Esophagus muscularis mucosa (tissue), 3 donors: Measurements from ENCODE around the gene AHCYL2.
"Not testable (repeated sequence)": the region's sequence is repeated elsewhere in the genome, so short reads cannot be mapped to it uniquely, and the experiment has no call there.

Experiments used
- CTCF ChIP-seq, 3 experiments: fragments of 200-600 bp in 2 of 3; fragments of 450-650 bp in 1 of 3; sonication (generic) in 2 of 3; IDR thresholded peaks; one replicate each; pipeline ENCODE4 v1.5.1; 2017 to 2019; ENCODE audit warnings: antibody characterized with exemption in 3 of 3, mild to moderate bottlenecking in 2 of 3, moderate library complexity in 1 of 3
- POLR2A ChIP-seq: fragments of 450-650 bp; IDR thresholded peaks from one replicate; pipeline ENCODE4 v1.6.1; 2017; ENCODE audit warnings: antibody characterized with exemption, moderate library complexity, mild to moderate bottlenecking, low read depth

GRCh38 chr7:129448608-129449007, 223.8 kb downstream of the AHCYL2 start:
- TF ChIP-seq CTCF (IDR thresholded peaks at IDR 0.05); POLR2A: not testable (repeated sequence)
